ENCODE measurements around the gene BACE2.

GRCh38 chr21:41219498-41220207 lies 51.7 kb downstream of the BACE2 start:
- TF ChIP-seq, protein P1, sequence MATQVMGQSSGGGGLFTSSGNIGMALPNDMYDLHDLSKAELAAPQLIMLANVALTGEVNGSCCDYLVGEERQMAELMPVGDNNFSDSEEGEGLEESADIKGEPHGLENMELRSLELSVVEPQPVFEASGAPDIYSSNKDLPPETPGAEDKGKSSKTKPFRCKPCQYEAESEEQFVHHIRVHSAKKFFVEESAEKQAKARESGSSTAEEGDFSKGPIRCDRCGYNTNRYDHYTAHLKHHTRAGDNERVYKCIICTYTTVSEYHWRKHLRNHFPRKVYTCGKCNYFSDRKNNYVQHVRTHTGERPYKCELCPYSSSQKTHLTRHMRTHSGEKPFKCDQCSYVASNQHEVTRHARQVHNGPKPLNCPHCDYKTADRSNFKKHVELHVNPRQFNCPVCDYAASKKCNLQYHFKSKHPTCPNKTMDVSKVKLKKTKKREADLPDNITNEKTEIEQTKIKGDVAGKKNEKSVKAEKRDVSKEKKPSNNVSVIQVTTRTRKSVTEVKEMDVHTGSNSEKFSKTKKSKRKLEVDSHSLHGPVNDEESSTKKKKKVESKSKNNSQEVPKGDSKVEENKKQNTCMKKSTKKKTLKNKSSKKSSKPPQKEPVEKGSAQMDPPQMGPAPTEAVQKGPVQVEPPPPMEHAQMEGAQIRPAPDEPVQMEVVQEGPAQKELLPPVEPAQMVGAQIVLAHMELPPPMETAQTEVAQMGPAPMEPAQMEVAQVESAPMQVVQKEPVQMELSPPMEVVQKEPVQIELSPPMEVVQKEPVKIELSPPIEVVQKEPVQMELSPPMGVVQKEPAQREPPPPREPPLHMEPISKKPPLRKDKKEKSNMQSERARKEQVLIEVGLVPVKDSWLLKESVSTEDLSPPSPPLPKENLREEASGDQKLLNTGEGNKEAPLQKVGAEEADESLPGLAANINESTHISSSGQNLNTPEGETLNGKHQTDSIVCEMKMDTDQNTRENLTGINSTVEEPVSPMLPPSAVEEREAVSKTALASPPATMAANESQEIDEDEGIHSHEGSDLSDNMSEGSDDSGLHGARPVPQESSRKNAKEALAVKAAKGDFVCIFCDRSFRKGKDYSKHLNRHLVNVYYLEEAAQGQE (IDR thresholded peaks at IDR 0.05; ENCODE audit: borderline replicate concordance) = no peak
- TF ChIP-seq, protein P2, sequence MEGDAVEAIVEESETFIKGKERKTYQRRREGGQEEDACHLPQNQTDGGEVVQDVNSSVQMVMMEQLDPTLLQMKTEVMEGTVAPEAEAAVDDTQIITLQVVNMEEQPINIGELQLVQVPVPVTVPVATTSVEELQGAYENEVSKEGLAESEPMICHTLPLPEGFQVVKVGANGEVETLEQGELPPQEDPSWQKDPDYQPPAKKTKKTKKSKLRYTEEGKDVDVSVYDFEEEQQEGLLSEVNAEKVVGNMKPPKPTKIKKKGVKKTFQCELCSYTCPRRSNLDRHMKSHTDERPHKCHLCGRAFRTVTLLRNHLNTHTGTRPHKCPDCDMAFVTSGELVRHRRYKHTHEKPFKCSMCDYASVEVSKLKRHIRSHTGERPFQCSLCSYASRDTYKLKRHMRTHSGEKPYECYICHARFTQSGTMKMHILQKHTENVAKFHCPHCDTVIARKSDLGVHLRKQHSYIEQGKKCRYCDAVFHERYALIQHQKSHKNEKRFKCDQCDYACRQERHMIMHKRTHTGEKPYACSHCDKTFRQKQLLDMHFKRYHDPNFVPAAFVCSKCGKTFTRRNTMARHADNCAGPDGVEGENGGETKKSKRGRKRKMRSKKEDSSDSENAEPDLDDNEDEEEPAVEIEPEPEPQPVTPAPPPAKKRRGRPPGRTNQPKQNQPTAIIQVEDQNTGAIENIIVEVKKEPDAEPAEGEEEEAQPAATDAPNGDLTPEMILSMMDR (IDR thresholded peaks at IDR 0.05; ENCODE audit: poor library complexity, severe bottlenecking) = no peak
- TF ChIP-seq EZH2 (IDR thresholded peaks at IDR 0.05; ENCODE audit: borderline replicate concordance, insufficient read depth, low read length, poor library complexity, severe bottlenecking) (no peak), EP300 (conservative IDR thresholded peaks at IDR 0.05; ENCODE audit: poor library complexity, severe bottlenecking) (no peak)
